GM18870 (cell line): Measurements from ENCODE around the gene TIMM13.
A peak's percentile ranks its signal among the peaks of the same experiment; 100 is the strongest.
"Not testable (repeated sequence)": the region's sequence is repeated elsewhere in the genome, so short reads cannot be mapped to it uniquely, and the experiment has no call there.

ENCODE experiments used
- ATAC-seq: cut with Tn5 transposase; IDR thresholded peaks from one replicate; pipeline ENCODE4 v1.9.1; 2021; ENCODE audit warnings: moderate library complexity; ENCODE audit not compliant: unreplicated experiment

Gene TIMM13

DNA sequence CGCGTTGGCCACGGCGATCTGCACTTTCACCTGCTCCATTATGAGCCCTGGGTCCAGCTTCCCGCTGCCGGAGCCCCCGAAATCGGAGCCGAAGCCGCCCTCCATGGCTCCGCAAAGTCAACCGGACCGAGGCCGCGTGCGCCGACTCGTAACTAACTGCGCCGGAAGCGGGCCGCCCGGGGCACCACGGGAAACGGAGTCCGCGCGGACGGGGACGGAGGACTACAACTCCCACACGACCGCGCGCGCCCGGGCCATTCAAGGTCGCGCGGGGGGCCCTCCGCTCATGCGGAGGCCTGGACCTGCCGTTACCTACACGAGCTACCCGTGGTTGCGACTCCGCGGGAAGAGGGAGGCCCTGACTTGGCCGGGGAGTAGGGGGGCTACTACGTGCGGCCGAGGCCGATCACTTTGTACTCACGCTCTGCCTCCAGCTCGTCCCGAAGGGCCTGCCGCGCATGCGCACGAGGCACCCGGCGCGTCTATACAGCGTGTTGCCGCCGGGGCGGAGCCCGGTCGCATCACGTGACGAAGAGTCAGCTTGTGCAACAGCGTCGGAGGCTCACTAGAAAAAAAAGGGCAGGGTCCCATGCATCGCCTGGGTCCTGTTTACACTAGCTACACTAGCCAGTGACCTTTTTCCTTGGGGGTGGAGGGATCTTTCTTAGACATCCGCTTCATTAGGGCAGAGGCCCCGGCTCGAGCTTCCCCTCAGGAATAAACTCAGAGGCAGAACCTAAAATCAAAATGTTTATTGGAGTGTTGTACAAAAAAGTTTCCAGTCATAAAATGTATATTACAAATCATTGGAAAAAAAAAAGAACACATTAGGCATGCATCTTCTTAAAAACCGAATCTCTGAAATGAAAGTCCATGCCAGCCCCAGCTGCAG, at the start of gene TIMM13:
Gene TIMM13, minus strand, starts transcription at position 158 of the 892 bp plus-strand sequence. Its CDS starts 53 bp downstream, at position 105.
- peak; percentile 59 for ATAC-seq

DNA sequence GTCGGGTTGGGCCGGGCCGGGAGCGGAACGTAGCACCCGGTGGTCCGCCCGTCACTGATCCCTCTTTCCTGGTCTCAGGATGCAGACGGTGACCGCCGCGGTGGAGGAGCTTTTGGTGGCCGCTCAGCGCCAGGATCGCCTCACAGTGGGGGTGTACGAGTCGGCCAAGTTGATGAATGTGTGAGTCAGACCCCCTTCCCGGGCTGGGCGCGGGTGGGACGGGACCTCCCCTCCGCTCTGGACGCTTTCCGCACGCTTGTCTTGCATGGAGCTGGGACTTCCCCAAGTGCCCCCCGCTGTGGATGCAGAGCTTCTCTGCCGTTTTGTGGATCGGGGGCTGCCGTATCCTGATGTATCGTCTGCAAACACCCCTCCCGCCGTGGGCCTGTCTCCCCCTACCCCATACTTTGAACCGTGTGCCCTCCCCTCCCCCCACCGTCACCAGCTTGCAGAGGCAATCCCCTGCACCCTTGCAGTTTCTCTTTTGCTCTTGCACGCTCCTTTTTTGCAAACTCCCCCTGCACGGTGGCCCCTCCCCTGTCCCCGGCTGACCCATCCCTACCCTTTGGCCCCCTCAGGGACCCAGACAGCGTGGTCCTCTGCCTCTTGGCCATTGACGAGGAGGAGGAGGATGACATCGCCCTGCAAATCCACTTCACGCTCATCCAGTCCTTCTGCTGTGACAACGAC, 49.2 kb upstream of the TIMM13 start:
- ATAC-seq, result peak; percentile 6

DNA sequence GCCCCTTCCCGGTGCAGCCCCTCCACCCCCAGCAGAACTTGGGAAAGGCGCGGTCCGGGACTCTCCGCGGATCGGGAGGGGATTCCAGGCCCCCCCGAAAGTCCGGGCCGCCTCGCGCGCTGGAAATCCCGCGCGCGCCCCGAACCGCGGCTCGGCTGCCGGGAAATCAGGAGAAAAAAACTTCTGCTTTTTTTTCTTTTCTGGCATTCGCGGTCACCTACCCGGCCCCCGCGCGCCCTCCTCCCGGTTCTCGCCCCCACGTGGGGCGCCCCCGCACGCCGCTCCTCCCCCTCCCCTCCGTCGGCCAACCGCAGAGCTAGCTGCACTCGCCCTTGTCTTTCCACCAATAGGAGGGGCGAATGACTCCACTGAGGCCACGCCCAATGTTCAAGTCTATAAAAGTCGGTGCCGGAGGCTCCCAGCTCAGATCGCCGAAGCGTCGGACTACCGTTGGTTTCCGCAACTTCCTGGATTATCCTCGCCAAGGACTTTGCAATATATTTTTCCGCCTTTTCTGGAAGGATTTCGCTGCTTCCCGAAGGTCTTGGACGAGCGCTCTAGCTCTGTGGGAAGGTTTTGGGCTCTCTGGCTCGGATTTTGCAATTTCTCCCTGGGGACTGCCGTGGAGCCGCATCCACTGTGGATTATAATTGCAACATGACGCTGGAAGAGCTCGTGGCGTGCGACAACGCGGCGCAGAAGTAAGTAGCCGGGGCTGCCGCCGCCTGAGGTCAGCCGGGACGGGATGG, 48.5 kb upstream of the TIMM13 start, which contains the start of gene GADD45B:
Gene GADD45B, plus strand, starts transcription at position 426 of the 749 bp plus-strand sequence. Its CDS starts 232 bp downstream, at position 658.
- ATAC-seq, result peak; percentile 59

DNA sequence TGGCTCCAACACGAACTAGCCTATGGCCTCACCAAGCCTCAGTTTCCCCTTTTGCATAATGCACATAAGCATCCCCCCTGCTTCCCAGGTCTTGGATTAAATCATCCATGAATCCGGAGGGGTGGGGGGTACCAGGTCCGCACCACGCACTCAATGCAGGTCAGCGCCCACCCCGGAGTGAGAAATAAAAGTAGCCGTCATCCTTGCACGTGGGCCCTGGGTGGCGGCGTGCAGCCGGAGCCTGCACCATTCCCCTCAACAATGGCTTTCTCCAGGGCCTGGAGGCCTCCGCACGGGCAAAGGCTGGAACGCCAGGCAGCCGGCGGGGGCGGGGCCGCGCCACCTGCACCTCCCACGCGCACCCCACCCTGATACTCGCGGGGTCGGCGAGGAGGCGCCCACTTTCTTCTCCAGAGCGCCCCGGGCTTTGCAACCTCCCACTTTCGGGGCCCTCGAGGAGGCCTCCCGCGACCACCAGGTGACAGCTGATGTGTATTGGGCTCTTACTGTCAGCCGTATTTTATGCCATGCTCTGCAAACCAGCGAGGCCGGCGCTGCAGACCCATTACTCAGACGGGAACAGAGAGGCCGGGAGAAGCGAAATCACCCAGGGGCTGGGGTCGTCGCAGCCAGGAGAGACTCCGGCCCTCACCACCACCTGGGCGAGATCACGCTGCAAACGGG, 47.8 kb upstream of the TIMM13 start:
- ATAC-seq, result peak; percentile 1

DNA sequence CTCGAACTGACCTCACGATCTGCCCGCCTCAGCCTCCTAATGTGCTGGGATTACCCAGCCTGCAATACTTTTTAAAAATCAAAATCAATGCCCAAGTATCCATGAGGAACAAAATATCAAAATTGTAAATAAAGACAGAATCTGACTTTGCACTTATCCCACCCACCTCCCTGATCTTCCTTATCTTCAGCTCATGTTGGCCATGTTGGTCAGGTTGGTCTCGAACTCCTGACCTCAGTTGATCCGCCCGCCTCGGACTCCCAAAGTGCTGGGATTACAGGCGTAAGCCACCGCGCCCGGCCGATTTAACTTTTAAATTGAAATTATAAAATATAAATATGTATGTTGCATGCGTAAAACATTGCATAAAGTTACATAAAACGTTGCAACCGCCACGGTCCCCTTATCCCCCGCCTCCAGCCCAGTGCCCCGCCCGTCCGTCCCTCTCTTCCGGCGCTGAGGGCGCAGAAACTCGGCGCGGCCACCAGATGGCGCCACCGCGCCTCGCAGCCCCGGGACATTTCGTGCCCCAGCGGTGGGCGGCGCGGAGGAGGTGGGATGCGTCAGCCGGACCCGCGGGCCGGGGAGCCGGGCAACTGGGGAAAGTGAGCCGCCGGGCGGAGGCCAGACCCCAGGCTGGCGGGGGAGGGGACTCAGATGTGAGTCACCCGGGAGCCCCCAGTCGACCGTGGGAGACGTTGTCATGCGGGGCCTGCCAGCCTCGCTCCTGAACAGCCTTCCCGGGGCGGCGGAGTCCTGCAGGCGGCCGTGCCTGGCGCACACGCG, 47.0 kb upstream of the TIMM13 start:
- ATAC-seq, result peak; percentile 13

DNA sequence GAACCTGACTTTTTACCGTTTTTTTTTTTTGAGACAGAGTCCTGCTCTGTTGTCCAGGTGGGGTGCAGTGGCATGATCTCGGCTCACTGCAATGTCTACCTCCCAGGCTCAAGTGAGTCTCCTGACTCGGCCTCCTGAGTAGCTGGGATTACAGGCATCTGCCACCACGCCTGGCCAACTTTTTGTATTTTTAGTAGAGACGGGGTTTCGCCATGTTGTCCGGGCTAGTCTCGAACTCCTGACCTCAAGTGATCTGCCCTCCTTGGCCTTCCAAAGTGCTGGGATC, 42.5 kb upstream of the TIMM13 start:
- ATAC-seq, result not testable (repeated sequence)

DNA sequence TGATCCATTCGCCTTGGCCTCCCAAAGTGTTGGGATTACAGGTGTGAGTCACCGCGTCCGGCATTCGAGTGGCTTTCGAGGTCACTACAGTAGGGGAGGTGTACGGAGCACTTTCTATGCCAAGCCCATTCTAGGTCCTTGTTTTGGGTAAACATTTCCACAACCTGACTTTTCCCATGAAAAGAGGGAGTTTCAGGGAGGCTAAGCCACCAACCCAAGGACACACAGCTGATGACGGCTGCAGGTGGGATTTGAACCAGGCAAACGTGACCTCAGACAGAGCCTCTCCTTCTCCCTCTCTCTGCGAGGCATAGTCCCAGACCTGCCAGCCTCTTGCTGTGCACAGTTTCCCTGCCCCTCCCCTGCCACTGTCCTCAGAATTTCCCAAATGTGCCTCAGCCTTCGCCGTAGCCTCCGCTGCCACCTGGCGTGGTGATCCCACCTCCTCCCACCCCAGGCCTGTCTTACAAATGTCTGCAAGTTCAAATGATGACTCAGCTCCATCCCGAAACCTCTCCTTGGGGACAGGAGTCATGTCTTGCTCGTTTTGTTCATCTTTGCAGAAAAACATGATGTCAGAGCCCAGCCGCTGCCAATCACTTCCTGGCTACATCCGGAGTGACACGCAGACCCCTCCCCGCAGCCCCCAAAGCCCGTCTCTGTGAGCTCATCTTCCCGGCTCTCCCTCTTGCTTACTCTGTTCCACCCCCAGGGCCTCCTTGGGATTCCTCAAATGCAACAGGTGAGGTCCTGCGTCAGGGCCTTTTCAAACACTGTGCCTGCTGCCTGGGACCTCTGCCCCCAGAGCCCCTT, 41.9 kb upstream of the TIMM13 start:
- ATAC-seq, result no peak

DNA sequence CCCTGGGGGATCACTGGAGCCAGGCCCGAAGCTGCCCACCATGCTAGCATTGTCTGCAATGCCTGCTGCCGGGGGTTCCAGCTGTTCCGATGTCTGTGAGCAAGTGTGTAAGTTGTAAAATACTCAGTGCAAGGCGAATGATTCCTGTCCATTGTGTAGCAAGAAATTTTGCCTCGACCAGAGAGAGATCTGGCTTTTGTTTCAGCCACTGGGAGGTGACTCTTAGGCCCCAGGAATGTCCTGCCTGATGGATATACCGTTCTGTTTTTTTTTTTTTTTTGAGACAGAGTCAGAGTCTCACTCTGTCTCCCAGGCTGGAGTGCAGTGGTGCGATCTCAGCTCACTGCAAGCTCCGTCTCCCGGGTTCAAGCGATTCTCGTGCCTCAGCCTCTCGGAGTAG, 41.2 kb upstream of the TIMM13 start:
- ATAC-seq, result no peak

DNA sequence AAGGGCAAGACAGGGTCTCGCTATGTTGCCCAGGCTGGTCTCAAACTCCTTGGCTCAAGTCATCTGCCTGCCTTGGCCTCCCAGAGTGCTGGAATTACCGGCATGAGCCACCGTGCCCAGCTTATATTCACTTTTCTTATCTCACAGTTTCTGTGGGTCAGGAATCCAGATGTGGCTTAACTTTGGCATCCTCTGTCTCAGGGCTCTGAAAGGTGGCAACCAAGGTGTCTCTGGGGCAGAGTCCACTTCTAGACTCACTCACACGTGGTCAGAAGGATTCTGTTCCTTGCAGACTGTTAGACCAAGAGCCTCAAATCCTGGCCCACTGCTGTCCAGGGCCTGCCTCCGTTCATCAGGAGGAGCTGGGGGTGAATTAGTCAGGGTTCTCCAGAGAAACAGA, 37.0 kb upstream of the TIMM13 start:
- no peak for ATAC-seq

DNA sequence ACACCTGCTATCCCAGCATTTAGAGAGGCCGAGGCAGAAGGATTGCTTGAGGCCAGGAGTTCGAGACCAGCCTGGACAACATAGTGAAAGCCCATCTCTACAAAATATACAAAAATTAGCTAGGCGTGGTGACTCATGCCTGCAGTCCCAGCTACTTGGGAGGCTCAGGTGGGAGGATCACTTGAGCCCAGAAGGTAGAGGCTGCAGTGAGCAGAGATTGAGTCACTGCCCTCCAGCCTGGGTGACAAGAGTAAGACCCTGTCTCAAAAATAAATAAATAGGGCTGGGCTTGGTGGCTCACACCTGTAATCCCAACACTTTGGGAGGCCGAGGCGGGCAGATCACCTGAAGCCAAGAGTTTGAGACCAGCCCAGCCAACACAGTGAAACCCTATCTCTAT, 36.3 kb upstream of the TIMM13 start:
- not testable (repeated sequence) for ATAC-seq

DNA sequence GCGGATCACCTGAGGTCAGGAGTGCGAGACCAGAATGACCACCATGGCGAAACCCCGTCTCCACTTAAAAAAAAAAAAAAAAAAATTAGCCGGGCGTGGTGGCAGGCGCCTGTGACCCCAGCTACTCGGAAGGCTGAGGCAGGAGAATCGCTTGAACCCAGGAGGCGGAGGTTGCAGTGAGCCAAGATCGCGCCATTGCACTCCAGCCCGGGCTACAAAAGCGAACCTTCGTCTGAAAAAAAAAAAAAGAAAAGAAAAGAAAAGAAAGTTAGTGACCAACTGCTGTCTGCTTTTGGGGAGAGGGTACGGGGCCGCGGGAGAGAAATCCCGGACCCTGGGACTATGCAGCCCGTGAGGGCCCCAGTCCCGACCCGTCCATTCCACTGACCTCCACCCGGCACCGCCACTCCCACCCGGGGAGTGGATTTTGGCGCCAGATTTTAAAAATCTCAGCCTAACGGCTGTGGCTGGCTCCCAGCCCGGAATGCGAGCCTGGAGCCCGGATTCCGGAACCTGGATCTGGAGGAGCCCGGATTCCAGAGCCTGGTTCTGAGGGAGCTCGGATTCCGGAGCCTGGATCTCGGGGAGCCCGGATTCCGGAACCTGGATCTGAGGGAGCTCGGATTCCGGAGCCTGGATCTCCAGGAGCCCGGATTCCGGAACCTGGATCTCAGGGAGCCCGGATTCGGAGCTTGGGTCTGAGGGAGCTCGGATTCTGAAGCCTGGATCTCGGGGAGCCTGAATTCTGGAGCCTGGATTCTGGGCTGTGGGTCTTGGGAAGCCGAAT, 35.4 kb upstream of the TIMM13 start:
- ATAC-seq, result no peak

DNA sequence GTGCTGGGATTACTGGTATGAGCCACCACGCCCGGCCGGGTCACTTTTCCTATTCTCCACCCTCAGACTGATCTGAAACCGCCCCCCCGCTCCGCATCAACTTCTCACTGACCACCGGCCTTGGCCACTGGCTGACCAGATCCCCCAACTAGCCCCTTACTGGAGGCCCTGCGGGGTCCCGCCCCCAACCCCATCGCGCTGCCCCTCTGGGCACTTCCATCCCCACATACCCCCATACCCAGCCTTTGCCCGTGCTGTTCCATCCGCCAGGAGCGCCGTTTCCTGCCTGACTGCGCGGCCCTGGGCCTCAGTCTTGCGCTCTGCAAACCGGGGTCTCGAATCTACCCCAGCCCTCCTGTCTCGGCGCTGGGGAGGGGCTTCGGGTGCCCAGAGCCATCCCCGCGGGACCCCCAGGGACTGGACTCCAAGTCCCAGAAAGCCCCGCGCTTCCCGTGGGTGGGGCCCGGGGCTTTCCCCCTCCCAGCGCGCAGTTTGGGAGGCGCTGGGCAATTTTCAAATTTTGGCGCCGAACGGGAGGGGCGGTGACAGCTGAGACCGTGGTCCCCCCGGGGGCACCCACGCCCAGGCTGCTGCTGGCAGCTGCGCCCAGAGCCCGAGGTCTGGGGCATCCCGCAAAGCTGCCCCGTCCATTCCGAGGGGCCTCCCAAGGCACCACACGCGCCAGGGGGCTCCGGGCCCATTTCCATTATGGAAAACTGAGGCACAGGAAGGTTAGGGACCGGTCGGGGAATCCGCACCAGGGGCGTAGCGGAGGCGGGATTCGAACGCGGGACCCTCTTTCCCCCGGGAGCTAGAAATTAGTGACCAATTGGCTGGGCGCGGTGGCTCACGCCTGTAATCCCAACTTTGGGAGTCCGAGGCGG, 34.6 kb upstream of the TIMM13 start:
- no peak for ATAC-seq

DNA sequence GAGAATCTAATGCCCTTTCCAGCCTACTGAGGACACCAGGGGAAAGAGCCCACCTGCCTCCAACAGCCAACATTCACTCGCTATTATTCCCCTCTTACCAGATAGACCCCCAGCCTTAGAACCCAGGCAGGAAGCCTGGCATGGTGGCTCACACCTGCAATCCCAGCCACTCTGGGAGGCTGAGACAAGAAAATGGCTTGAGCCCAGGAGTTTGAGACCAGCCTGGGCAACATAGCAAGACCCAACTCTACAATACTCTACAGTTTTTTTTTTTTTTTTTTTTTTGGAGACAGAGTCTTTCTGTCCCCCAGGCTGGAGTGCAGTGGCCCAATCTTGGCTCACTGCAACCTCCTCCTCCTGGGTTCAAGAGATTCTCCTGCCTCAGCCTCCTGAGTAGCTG, 32.9 kb upstream of the TIMM13 start:
- ATAC-seq, result no peak

DNA sequence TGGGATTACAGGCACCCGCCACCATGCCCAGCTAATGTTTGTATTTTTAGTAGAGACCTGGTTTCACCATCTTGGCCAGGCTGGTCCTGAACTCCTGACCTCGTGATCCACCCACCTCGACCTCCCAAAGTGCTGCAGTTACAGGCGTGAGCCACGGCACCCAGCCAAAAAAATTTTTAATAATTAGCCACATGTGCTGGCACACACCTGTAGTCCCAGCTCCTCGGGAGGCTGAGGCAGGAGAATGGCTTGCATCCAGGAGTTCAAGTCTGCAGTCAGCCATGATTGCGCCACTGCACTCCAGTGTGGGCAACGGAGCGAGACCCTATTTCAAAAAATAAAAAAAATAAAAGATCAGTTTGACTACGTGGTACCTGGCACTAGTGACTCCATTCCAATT, 31.4 kb upstream of the TIMM13 start:
- not testable (repeated sequence) for ATAC-seq

DNA sequence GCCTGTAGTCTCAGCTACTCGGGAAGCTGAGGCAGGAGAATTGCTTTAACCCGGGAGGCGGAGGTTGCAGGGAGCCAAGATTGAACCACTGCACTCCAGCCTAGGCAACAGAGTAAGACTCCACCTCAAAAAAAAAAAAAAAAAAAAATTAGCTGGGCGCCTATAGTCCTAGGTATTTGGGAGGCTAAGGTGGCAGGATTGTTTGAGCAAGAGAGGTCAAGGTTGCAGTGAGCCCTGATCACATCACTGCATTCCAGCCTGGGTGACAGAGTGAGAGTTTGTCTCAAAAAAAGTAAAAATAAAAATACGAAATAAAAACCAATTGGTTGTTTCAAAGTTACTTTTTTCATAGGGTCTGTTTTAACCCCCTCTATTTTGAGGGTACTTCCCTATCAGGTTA, 30.7 kb upstream of the TIMM13 start:
- no peak for ATAC-seq

DNA sequence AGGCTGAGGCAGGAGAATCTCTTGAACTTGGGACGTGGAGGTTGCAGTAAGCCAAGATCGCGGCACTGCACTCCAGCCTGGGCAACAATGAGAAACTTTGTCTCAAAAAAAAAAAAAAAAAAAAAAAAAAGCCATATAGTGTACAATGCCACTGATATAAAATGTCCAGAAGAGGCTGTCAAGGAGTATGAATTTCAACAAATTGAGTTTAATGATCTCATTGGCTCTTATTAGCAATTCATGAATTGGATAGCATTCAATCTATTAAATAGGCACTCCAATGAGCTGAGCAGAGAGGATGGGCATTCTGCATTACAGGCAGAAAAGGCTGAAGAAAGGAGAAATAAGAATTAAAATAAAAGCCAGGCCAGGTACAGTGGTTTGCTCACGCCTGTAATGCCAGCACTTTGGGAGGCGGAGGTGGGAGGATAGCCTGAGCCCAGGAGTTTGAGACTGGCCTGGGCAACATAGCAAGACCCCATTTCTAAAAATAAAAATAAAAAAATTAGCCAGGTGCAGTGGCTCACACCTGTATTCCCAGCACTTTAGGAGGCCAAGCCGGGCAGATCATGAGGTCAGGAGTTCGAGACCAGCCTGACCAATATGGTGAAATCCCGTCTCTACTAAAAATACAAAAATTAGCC, 30.1 kb upstream of the TIMM13 start:
- ATAC-seq, result no peak
